Heart right ventricle (tissue), 16 donors: Measurements from ENCODE around the gene SLC25A41. TPM values are rescaled to one million over a fixed set of nuclear protein-coding genes. Genes with fewer than 3 reads are reported as not detected.
A peak's percentile ranks its signal among the peaks of the same experiment; 100 is the strongest.

Experiments
- ATAC-seq, 8 donors: fragments of 200-7000 bp; cut with Tn5 transposase; one replicate each; pipeline ENCODE4 v1.9.1; 2020; ENCODE audit warnings: mild to moderate bottlenecking in 8 of 8, moderate library complexity in 8 of 8, moderate number of reproducible peaks in 1 of 8
- DNase-seq, 2 donors: peaks; one replicate each; pipeline ENCODE4 v3.0.0-alpha.2; 2020
- H3K27ac ChIP-seq, 10 donors: fragments of 200-600 bp; sonication (generic) in 2 of 10; one replicate each; pipeline versions ENCODE4 v1.5.0 to v1.8.0; 2020 to 2022; ENCODE audit warnings: mild to moderate bottlenecking in 3 of 10
- H3K27me3 ChIP-seq, 7 donors: fragments of 200-600 bp; one replicate each; pipeline ENCODE4 v1.8.0; 2021 to 2022; ENCODE audit warnings: mild to moderate bottlenecking in 2 of 7
- H3K36me3 ChIP-seq, 9 donors: fragments of 200-600 bp; sonication (generic) in 1 of 9; one replicate each; pipeline versions ENCODE4 v1.5.0 to v1.8.0; 2020 to 2022; ENCODE audit warnings: mild to moderate bottlenecking in 2 of 9
- H3K4me1 ChIP-seq, 9 donors: fragments of 200-600 bp; sonication (generic) in 1 of 9; one replicate each; pipeline versions ENCODE4 v1.5.0 to v1.8.0; 2020 to 2022; ENCODE audit warnings: mild to moderate bottlenecking in 4 of 9
- H3K4me3 ChIP-seq, 10 donors: fragments of 200-600 bp; sonication (generic) in 2 of 10; one replicate each; pipeline versions ENCODE4 v1.5.0 to v1.8.0; 2020 to 2022; ENCODE audit warnings: mild to moderate bottlenecking in 7 of 10, moderate library complexity in 2 of 10
- H3K9me3 ChIP-seq, 11 donors: fragments of 200-600 bp in 10 of 11; sonication (generic) in 2 of 11; one replicate each; pipeline versions ENCODE4 v1.5.0 to v1.8.0; 2013 to 2022; ENCODE audit warnings: mild to moderate bottlenecking in 2 of 11, control low read depth in 1 of 11, moderate library complexity in 1 of 11
- CTCF ChIP-seq, 9 donors: fragments of 200-600 bp; sonication (generic) in 2 of 9; IDR thresholded peaks; one replicate each; pipeline versions ENCODE4 v1.5.0 to v1.8.0; 2021 to 2022; ENCODE audit warnings: antibody characterized with exemption in 9 of 9, mild to moderate bottlenecking in 5 of 9, moderate library complexity in 1 of 9
- WGBS, 2 donors: extraction: QIAGEN DNeasy Blood & Tissue Kit; methylation state at CpG; one replicate each; pipeline ENCODE4 v1.1.7; 2013; ENCODE audit warnings: inconsistent platforms in 1 of 2; 5-methylcytosine and 5-hydroxymethylcytosine counted together
- intact Hi-C, 10 donors: fragments of 100-400 bp; cut with DNase I; formaldehyde crosslinking; loops; one replicate each; pipeline versions ENCODE4 v1.11.1 to v1.14.2; 2022
- polyA plus RNA-seq, 2 donors: library from polyadenylated mRNA; stranded (reverse); fragments of 200-250 nt; gene quantifications; one replicate each; pipeline ENCODE4 v1.2.3, GENCODE V29; 2013
- total RNA-seq, 10 donors: library from RNA; stranded (reverse); fragmentation: NEBNext Ultra II Directional in 3 of 10; extraction: Animal tissue kit (Norgen Biotek cat#: 25700) in 3 of 10; gene quantifications; one replicate each; pipeline versions ENCODE4 v1.2.1 to v1.2.4, GENCODE V29; 2021 to 2023
- donor health status: Arrhythmogenic right ventricular cardiomyopathy.
- donor health status: ischemic (EF 13 %, LVEDD 7.1; RV severe dilation, severe dysfunction).
- donor health status: healthy with polysubstance abuse.
- donor health status: DM: no; HTN: yes; CAD: no.
- donor health status: DM: no; HTN: no; CAD: no.
- donor health status: ischemic (EF 25% LVEDD 6.9; RV normal size, moderate dysfunction).
- donor health status: ischemic (EF 25% LVEDD 5.7; RV mildly dilated, moderate dysfunction).
- donor health status: healthy.
- donor health status: DM: yes; HTN: yes; CAD: no.
- donor health status: Ischemic cardiomyopathy.
- donor health status: ischemic (EF 35%, LVEDD 5.7; RV mildly dilated, moderate dysfunction).
- donor health status: nonischemic (EF 11% LVEDD 7.7; RV severe dilation, severe dysfunction).
- donor health status: DM: yes; HTN: yes; CAD: no.
- donor health status: PGD.
- donor health status: ischemic (EF 29% LVEDD 5.4; RV normal size, mild dysfunction).
- donor health status: nonischemic (EF 23%, LVEDD 6.1; RV moderate dilation, normal function).

Gene SLC25A41
- total and polyA plus RNA-seq, 12 donors, result 0.17 to 1.7 (median 0.44) TPM; not detected in 4

GRCh38 chr19:6413291-6413690 is 20.3 kb downstream of the SLC25A41 start:
- no peak overlapping the region for H3K4me3 ChIP-seq
- no peak for ATAC-seq
- WGBS, 2 donors, result 60 to 63% methylated on average over 10 of the region's 10 CpGs
- intact Hi-C loops, result loop anchor here in 1 of 10 donors (10.0 kb wide), 1 partner anchor 188 kb away; no protein-coding TSS in a partner anchor
- peaks cover 0 to 20% (median 0%) of the 10 kb centered on the region in 9 donors for H3K4me1 ChIP-seq
- H3K27ac ChIP-seq, result peak overlapping the region in 2 of 10 donors; percentile 30 to 41
- H3K9me3 ChIP-seq, result no peaks in the 10 kb centered on the region
- H3K27me3 ChIP-seq, result no peaks in the 10 kb centered on the region
- H3K36me3 ChIP-seq, result peaks cover 10 to 52% (median 42%) of the 10 kb centered on the region in 9 donors
- TF ChIP-seq CTCF (IDR thresholded peaks at IDR 0.05), result no peak
- DNase-seq, result no peak

- Histone ChIP-seq H3K36me3 (peaks cover 10 to 45% (median 35%) of the 10 kb centered on the region in 9 donors), H3K4me3 (no peak overlapping the region), H3K27ac (peak overlapping the region in 3 of 10 donors; percentile 11 to 30 (median 21)), H3K9me3 (no peaks in the 10 kb centered on the region), H3K4me1 (peaks cover 0 to 18% (median 0%) of the 10 kb centered on the region in 9 donors), H3K27me3 (no peaks in the 10 kb centered on the region)
- peak in 5 of 8 donors; percentile 10 to 64 (median 42) for ATAC-seq
- 46 to 53% methylated on average over 15 of the region's 15 CpGs for WGBS, 2 donors
- intact Hi-C loops, result loop anchor here in 1 of 10 donors (10.0 kb wide), 1 partner anchor 188 kb away; no protein-coding TSS in a partner anchor
- no peak for DNase-seq
- TF ChIP-seq CTCF (IDR thresholded peaks at IDR 0.05), result peak in 8 of 9 donors; percentile 15 to 62 (median 54)
Measured at GRCh38 chr19:6412447-6413091, 21.0 kb downstream of the SLC25A41 start.

- Histone ChIP-seq H3K27me3 (no peaks in the 10 kb centered on the region), H3K4me1 (peaks cover 0 to 16% (median 0%) of the 10 kb centered on the region in 9 donors), H3K9me3 (no peaks in the 10 kb centered on the region), H3K27ac (no peak overlapping the region), H3K36me3 (peaks cover 10 to 40% (median 30%) of the 10 kb centered on the region in 9 donors), H3K4me3 (no peak overlapping the region)
- ATAC-seq (peak in 6 of 8 donors; percentile 5 to 23 (median 12)), DNase-seq (no peak)
- TF ChIP-seq CTCF (IDR thresholded peaks at IDR 0.05), result no peak
- intact Hi-C loops, result loop anchor here in 1 of 10 donors (10.0 kb wide), 1 partner anchor 187 kb away; no protein-coding TSS in a partner anchor
- 68 to 70% methylated on average over 12 of the region's 12 CpGs for WGBS, 2 donors
Measured at GRCh38 chr19:6412061-6412446, 21.5 kb downstream of the SLC25A41 start.

GRCh38 chr19:6409346-6409745 is 24.2 kb downstream of the SLC25A41 start:
- ATAC-seq, result no peak
- H3K4me3 ChIP-seq, result no peak overlapping the region
- H3K27me3 ChIP-seq, result no peaks in the 10 kb centered on the region
- intact Hi-C loops, result no loop called here
- no peaks in the 10 kb centered on the region for H3K9me3 ChIP-seq
- TF ChIP-seq CTCF (IDR thresholded peaks at IDR 0.05), result no peak
- H3K4me1 ChIP-seq, result peaks cover 0 to 16% (median 0%) of the 10 kb centered on the region in 9 donors
- no peak overlapping the region for H3K27ac ChIP-seq
- H3K36me3 ChIP-seq, result peaks cover 0 to 13% (median 4%) of the 10 kb centered on the region in 9 donors
- WGBS, 2 donors, result 91% methylated on average over 6 of the region's 6 CpGs
- no peak for DNase-seq
